ENCODE results near the gene CRHR2.

DNA sequence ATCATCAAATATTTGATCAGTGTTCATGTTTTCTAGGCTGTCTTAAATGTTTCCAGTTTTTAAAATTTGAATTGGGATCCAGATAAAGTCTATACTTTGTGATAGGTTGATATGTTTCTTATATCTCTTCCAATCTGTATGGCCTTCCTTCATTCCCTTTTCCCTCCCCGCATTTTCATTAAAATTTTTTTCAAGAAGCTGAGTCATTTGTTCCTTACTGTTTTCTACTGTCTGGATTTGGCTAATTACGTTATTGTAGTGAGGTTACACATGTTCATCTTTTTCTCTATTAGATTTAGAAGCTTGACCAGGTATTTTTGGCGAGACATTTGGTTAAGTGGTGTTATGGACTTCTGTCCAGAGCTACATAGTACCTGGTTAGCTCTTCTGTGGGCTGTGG, 76.4 kb downstream of the CRHR2 start:
- TF ChIP-seq CTCF (conservative IDR thresholded peaks at IDR 0.05) (no peak), ZFX (IDR thresholded peaks at IDR 0.05) (no peak)

All from C4-2B (cell line).